ENCODE data around the gene ATP5PO.

Gene ATP5PO

GRCh38 chr21:33904041-33904440 lies 11.6 kb downstream of the ATP5PO start:
- no peak overlapping the region for H3K27ac ChIP-seq
- H3K4me3 ChIP-seq, result no peak overlapping the region

- H3K27ac ChIP-seq, result no peak overlapping the region
- H3K4me3 ChIP-seq, result no peak overlapping the region
These were observed 13.3 kb downstream of the ATP5PO start for GRCh38 chr21:33902349-33902748.

GRCh38 chr21:33901412-33902288 lies 14.0 kb downstream of the ATP5PO start:
- Histone ChIP-seq H3K4me3 (no peak overlapping the region), H3K27ac (no peak overlapping the region)

GRCh38 chr21:33899199-33899598 lies 16.4 kb downstream of the ATP5PO start:
- no peak overlapping the region for H3K27ac ChIP-seq
- no peak overlapping the region for H3K4me3 ChIP-seq

- Histone ChIP-seq H3K4me3 (no peak overlapping the region), H3K27ac (no peak overlapping the region)
These were observed 17.0 kb downstream of the ATP5PO start for GRCh38 chr21:33898586-33898985.

- Histone ChIP-seq H3K4me3 (no peak overlapping the region), H3K27ac (no peak overlapping the region)
These were observed 17.9 kb downstream of the ATP5PO start for GRCh38 chr21:33897739-33898138.

- no peak overlapping the region for H3K4me3 ChIP-seq
- H3K27ac ChIP-seq, result no peak overlapping the region
These were observed 18.5 kb downstream of the ATP5PO start for GRCh38 chr21:33897098-33897497.

- H3K27ac ChIP-seq, result no peak overlapping the region
- no peak overlapping the region for H3K4me3 ChIP-seq
These were observed 18.9 kb downstream of the ATP5PO start for GRCh38 chr21:33896691-33897090.

GRCh38 chr21:33895356-33895755 lies 20.2 kb downstream of the ATP5PO start:
- Histone ChIP-seq H3K4me3 (peak overlapping the region in 1 of 7 experiments; percentile 18), H3K27ac (no peak overlapping the region)

- H3K27ac ChIP-seq, result peak overlapping the region in 1 of 21 experiments; percentile 51
- H3K4me3 ChIP-seq, result peak overlapping the region in 4 of 7 experiments; percentile 2 to 18 (median 8)
These were observed 20.8 kb downstream of the ATP5PO start for GRCh38 chr21:33894736-33895288.

- no peak overlapping the region for H3K27ac ChIP-seq
These were observed 21.7 kb downstream of the ATP5PO start for GRCh38 chr21:33893917-33894316.

GRCh38 chr21:33892853-33893252 lies 22.8 kb downstream of the ATP5PO start:
- Histone ChIP-seq H3K27ac (no peak overlapping the region), H3K4me3 (no peak overlapping the region)

More at GRCh38 chr21:33893917-33894316, 21.7 kb downstream of the ATP5PO start:
- no peak overlapping the region for H3K4me3 ChIP-seq

GRCh38 chr21:33890187-33890586 lies 25.4 kb downstream of the ATP5PO start:
- H3K4me3 ChIP-seq, result no peak overlapping the region

GRCh38 chr21:33886321-33886720 lies 29.3 kb downstream of the ATP5PO start:
- Histone ChIP-seq H3K27ac (no peak overlapping the region), H3K4me3 (no peak overlapping the region)

More at GRCh38 chr21:33890187-33890586, 25.4 kb downstream of the ATP5PO start:
- H3K27ac ChIP-seq, result no peak overlapping the region

- H3K4me3 ChIP-seq, result no peak overlapping the region
- peak overlapping the region in 5 of 21 experiments; percentile 1 to 61 (median 29) for H3K27ac ChIP-seq
These were observed 30.5 kb downstream of the ATP5PO start for GRCh38 chr21:33885172-33885514.

- Histone ChIP-seq H3K27ac (peak overlapping the region in 6 of 21 experiments; percentile 4 to 61 (median 38)), H3K4me3 (no peak overlapping the region)
These were observed 31.0 kb downstream of the ATP5PO start for GRCh38 chr21:33884376-33885171.

GRCh38 chr21:33883118-33883517 lies 32.5 kb downstream of the ATP5PO start:
- peak overlapping the region in 1 of 21 experiments; percentile 1 for H3K27ac ChIP-seq
- no peak overlapping the region for H3K4me3 ChIP-seq

- Histone ChIP-seq H3K27ac (no peak overlapping the region), H3K4me3 (no peak overlapping the region)
These were observed 33.7 kb downstream of the ATP5PO start for GRCh38 chr21:33881689-33882440.

GRCh38 chr21:33880626-33881025 lies 35.0 kb downstream of the ATP5PO start:
- no peak overlapping the region for H3K4me3 ChIP-seq
- no peak overlapping the region for H3K27ac ChIP-seq

- H3K27ac ChIP-seq, result no peak overlapping the region
- H3K4me3 ChIP-seq, result no peak overlapping the region
These were observed 36.8 kb downstream of the ATP5PO start for GRCh38 chr21:33878824-33879223.
